Effector memory CD4-positive, alpha-beta T cell (primary cell): ENCODE measurements around the gene RFWD3.

ENCODE experiments used
- DNase-seq, 3 donors: peaks; one replicate each; pipeline ENCODE4 v3.0.0-alpha.2; 2020
- H3K27ac ChIP-seq: 2 replicates; pipeline ENCODE4 v1.7.0; 2013; ENCODE audit warnings: mild to moderate bottlenecking, low read length, moderate library complexity; ENCODE audit not compliant: insufficient read depth, poor library complexity, severe bottlenecking
- H3K27me3 ChIP-seq: replicated peaks from 2 replicates; pipeline ENCODE4 v1.7.0; 2013; ENCODE audit warnings: mild to moderate bottlenecking, low read length; ENCODE audit not compliant: insufficient read depth, control insufficient read depth, poor library complexity, severe bottlenecking
- H3K36me3 ChIP-seq: 2 replicates; pipeline ENCODE4 v1.7.0; 2013; ENCODE audit warnings: mild to moderate bottlenecking, low read length, moderate library complexity; ENCODE audit not compliant: control insufficient read depth, insufficient read depth
- H3K4me1 ChIP-seq: 2 replicates; pipeline ENCODE4 v1.7.0; 2013; ENCODE audit warnings: low read length, mild to moderate bottlenecking; ENCODE audit not compliant: control insufficient read depth, insufficient read depth, poor library complexity, severe bottlenecking
- H3K4me3 ChIP-seq: 2 replicates; pipeline ENCODE4 v1.7.0; 2013; ENCODE audit warnings: low read length, low read depth, mild to moderate bottlenecking; ENCODE audit not compliant: insufficient read depth, poor library complexity, severe bottlenecking
- H3K9me3 ChIP-seq: 2 replicates; pipeline ENCODE4 v1.7.0; 2013; ENCODE audit warnings: mild to moderate bottlenecking, low read length, moderate library complexity; ENCODE audit not compliant: control insufficient read depth

The RFWD3 gene

GRCh38 chr16:74573622-74574021, 93.1 kb downstream of the RFWD3 start:
- Histone ChIP-seq H3K9me3 (no peaks in the 10 kb centered on the region), H3K4me3 (no peak overlapping the region)
- no peak for DNase-seq

More at GRCh38 chr16:74573622-74574021, 93.1 kb downstream of the RFWD3 start:
- H3K4me1 ChIP-seq, result peaks cover 23% of the 10 kb centered on the region
- no peaks in the 10 kb centered on the region for H3K36me3 ChIP-seq
- H3K27me3 ChIP-seq, result no peaks in the 10 kb centered on the region
- no peak overlapping the region for H3K27ac ChIP-seq
